Natural killer cell (primary cell): ENCODE results near the gene JAZF1. TPM values are rescaled to one million over a fixed set of nuclear protein-coding genes. Genes with fewer than 3 reads are reported as not detected.
A peak's percentile ranks its signal among the peaks of the same experiment; 100 is the strongest.

Source experiments
- ATAC-seq, 3 donors: fragments of 150-1000 bp in 2 of 3; fragments of 200-7000 bp in 1 of 3; cut with Tn5 transposase; 1 replicate in 1 of 3; 2 replicates in 2 of 3; pipeline ENCODE4 v1.10.0; 2021; ENCODE audit warnings: mild to moderate bottlenecking in 2 of 3, moderate library complexity in 2 of 3
- DNase-seq, 2 donors: peaks; one replicate each; pipeline versions ENCODE4 v3.0.0 to v3.0.0-alpha.2; 2013 to 2021; ENCODE audit warnings: mixed read lengths in 1 of 2
- H3K27ac ChIP-seq: one replicate; pipeline ENCODE4 v1.5.1; 2013; ENCODE audit warnings: mild to moderate bottlenecking, low read length
- H3K27me3 ChIP-seq: one replicate; pipeline ENCODE4 v1.6.1; 2013; ENCODE audit warnings: low read length; ENCODE audit not compliant: control insufficient read depth, insufficient read depth
- H3K36me3 ChIP-seq: one replicate; pipeline ENCODE4 v1.6.1; 2013; ENCODE audit warnings: low read length; ENCODE audit not compliant: control insufficient read depth, insufficient read depth
- H3K4me1 ChIP-seq: one replicate; pipeline ENCODE4 v1.6.1; 2013; ENCODE audit warnings: low read length; ENCODE audit not compliant: control insufficient read depth, insufficient read depth
- H3K4me3 ChIP-seq: one replicate; pipeline ENCODE4 v1.5.1; 2013; ENCODE audit warnings: low read length
- H3K9me3 ChIP-seq: one replicate; pipeline ENCODE4 v1.6.1; 2013; ENCODE audit warnings: low read length; ENCODE audit not compliant: control insufficient read depth, insufficient read depth
- H3K27ac Mint-ChIP-seq, 2 donors: one replicate each; pipeline ENCODE4 v1.8.0; 2022; ENCODE audit warnings: mild to moderate bottlenecking in 2 of 2, mixed read lengths in 2 of 2, moderate library complexity in 1 of 2
- H3K27me3 Mint-ChIP-seq, 2 donors: one replicate each; pipeline ENCODE4 v1.8.0; 2022; ENCODE audit warnings: low read depth in 2 of 2, mixed read lengths in 2 of 2
- H3K36me3 Mint-ChIP-seq: one replicate; pipeline ENCODE4 v1.8.0; 2022; ENCODE audit warnings: mixed read lengths
- H3K4me1 Mint-ChIP-seq, 2 donors: one replicate each; pipeline ENCODE4 v1.8.0; 2022; ENCODE audit warnings: mixed read lengths in 2 of 2
- H3K4me3 Mint-ChIP-seq: one replicate; pipeline ENCODE4 v1.8.0; 2022; ENCODE audit warnings: mild to moderate bottlenecking, moderate library complexity, mixed read lengths
- H3K9me3 Mint-ChIP-seq, 2 donors: one replicate each; pipeline ENCODE4 v1.8.0; 2022; ENCODE audit warnings: mixed read lengths in 2 of 2
- WGBS: methylation state at CpG from one replicate; pipeline ENCODE4 v1.1.7; 2013; ENCODE audit warnings: missing lambda C conversion rate; ENCODE audit not compliant: insufficient coverage; 5-methylcytosine and 5-hydroxymethylcytosine counted together
- intact Hi-C: fragments of 100-400 bp; cut with micrococcal nuclease; formaldehyde crosslinking; loops from one replicate; pipeline ENCODE4 v1.14.2; 2022
- total RNA-seq, 4 donors: library from RNA; stranded (reverse); fragments of 120-200 nt in 1 of 4; gene quantifications; one replicate each; pipeline versions ENCODE4 v1.2.3 to v1.2.4, GENCODE V29; 2013 to 2022
- TF ChIP-seq, protein P1 (sequence below): fragments of 200-600 bp; IDR thresholded peaks from one replicate; pipeline ENCODE4 v1.8.0; 2022; ENCODE audit warnings: antibody characterized with exemption

The JAZF1 gene
- total RNA-seq, 3 donors from 2014 or later (not counting 1 experiment from before 2014, with no cell fraction given), result 82.5 to 89.7 (median 87.6) TPM

DNA sequence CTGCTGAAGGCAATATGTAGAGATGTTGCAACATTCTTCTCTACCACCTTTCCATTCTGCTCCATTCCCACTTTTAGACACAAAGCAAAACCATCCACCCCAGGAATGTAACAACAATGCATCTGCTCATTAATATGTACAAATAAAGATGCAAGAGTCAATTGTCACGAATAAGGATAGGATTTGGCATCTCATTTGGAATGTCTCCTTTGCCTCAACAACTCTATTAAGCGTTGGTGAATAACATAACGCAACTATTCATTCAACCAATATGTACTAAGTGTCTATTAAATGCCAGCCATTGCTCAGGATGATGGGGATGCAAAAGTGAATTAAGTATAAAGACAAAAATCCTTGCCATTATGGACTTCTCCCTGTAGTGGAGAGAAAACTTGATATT is 152.1 kb downstream of the JAZF1 start:
- no peaks in the 10 kb centered on the region for H3K27me3 ChIP-seq
- H3K4me1 ChIP-seq, result peaks cover 20% of the 10 kb centered on the region
- WGBS, result 100% methylated on average over 1 of the region's 3 CpGs
- no peak overlapping the region for H3K27ac ChIP-seq
- no peak overlapping the region for H3K27ac Mint-ChIP-seq
- intact Hi-C loops, result no loop called here
- H3K4me1 Mint-ChIP-seq, result peaks cover 70 to 95% of the 10 kb centered on the region in 2 donors
- TF ChIP-seq, protein P1, sequence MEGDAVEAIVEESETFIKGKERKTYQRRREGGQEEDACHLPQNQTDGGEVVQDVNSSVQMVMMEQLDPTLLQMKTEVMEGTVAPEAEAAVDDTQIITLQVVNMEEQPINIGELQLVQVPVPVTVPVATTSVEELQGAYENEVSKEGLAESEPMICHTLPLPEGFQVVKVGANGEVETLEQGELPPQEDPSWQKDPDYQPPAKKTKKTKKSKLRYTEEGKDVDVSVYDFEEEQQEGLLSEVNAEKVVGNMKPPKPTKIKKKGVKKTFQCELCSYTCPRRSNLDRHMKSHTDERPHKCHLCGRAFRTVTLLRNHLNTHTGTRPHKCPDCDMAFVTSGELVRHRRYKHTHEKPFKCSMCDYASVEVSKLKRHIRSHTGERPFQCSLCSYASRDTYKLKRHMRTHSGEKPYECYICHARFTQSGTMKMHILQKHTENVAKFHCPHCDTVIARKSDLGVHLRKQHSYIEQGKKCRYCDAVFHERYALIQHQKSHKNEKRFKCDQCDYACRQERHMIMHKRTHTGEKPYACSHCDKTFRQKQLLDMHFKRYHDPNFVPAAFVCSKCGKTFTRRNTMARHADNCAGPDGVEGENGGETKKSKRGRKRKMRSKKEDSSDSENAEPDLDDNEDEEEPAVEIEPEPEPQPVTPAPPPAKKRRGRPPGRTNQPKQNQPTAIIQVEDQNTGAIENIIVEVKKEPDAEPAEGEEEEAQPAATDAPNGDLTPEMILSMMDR, result no peak
- H3K27me3 Mint-ChIP-seq, result no peaks in the 10 kb centered on the region
- no peaks in the 10 kb centered on the region for H3K9me3 Mint-ChIP-seq
- H3K4me3 ChIP-seq, result no peak overlapping the region
- DNase-seq, result no peak
- H3K9me3 ChIP-seq, result no peaks in the 10 kb centered on the region
- ATAC-seq, result no peak
- no peaks in the 10 kb centered on the region for H3K36me3 ChIP-seq
- H3K36me3 Mint-ChIP-seq, result no peaks in the 10 kb centered on the region
- no peak overlapping the region for H3K4me3 Mint-ChIP-seq

DNA sequence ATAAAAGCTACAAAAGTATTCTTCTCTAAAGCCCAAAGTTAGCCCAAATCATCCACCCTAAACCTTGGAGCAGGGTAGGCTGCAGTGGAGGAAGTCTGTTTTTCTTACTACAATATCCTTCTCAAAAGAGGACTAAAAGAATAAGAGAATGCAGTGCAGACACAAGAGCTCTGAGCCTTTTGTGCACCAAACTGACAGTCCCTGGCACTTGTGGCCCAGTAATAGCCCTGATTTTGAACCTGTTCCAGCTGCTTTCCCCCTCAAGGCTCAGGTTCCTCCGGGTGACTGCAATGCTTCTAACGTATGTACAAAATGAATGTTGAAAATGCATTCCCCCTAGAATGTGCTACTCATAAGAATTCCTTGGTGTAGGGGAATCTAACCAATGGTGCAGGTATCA is 154.4 kb downstream of the JAZF1 start:
- no peaks in the 10 kb centered on the region for H3K27me3 Mint-ChIP-seq
- ATAC-seq (no peak), DNase-seq (no peak)
- TF ChIP-seq, protein P1, result no peak
- Histone ChIP-seq H3K4me3 (no peak overlapping the region), H3K36me3 (no peaks in the 10 kb centered on the region), H3K4me1 (peaks cover 12% of the 10 kb centered on the region), H3K27ac (no peak overlapping the region), H3K27me3 (no peaks in the 10 kb centered on the region), H3K9me3 (no peaks in the 10 kb centered on the region)
- H3K27ac Mint-ChIP-seq, result peak overlapping the region; percentile 31 to 37
- WGBS, result 90% methylated on average over 2 of the region's 2 CpGs
- H3K9me3 Mint-ChIP-seq, result no peaks in the 10 kb centered on the region
- no peaks in the 10 kb centered on the region for H3K36me3 Mint-ChIP-seq
- intact Hi-C loops, result no loop called here
- peak overlapping the region; percentile 15 for H3K4me3 Mint-ChIP-seq
- H3K4me1 Mint-ChIP-seq, result peaks cover 63 to 83% of the 10 kb centered on the region in 2 donors

DNA sequence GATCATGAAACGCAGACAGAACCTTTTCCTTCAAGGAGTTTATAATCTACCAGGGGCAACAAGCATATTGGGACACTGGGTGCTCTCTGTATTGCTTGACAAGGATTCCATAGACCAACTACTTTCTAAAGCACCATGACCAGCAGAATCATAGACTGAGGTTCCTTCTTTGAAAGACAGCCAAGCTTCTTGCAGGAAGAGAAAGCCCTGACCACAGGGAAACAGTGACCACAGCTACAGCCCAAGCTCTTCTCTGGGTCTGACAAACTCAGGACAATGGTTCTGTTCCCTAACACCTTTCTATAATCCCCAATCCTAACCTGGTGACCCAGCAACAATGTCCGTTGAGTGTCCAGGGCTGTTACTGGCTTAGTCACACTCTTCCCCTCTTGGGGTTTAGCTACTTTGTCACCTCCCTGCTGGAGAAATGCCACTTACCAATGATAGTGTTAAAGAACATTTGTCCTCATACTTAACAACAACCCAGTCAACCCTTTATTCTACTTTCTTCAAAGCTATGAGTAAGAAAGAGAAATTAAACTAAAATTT is 155.7 kb downstream of the JAZF1 start:
- intact Hi-C loops, result loop anchor here (5.0 kb wide), 1 partner anchor 243 kb away; no protein-coding TSS in a partner anchor
- TF ChIP-seq, protein P1, result no peak
- ATAC-seq, result no peak
- peaks cover 69 to 85% of the 10 kb centered on the region in 2 donors for H3K4me1 Mint-ChIP-seq
- Histone ChIP-seq H3K27ac (no peak overlapping the region), H3K27me3 (no peaks in the 10 kb centered on the region), H3K36me3 (no peaks in the 10 kb centered on the region), H3K4me1 (peaks cover 17% of the 10 kb centered on the region), H3K4me3 (no peak overlapping the region), H3K9me3 (no peaks in the 10 kb centered on the region)
- no peaks in the 10 kb centered on the region for H3K27me3 Mint-ChIP-seq
- no peaks in the 10 kb centered on the region for H3K36me3 Mint-ChIP-seq
- no peak overlapping the region for H3K4me3 Mint-ChIP-seq
- H3K27ac Mint-ChIP-seq, result peak overlapping the region; percentile 5 to 37
- no peaks in the 10 kb centered on the region for H3K9me3 Mint-ChIP-seq
- no peak for DNase-seq
- WGBS, result 78% methylated on average over 2 of the region's 2 CpGs
